ENCODE measurements around the gene GJB6.

DNA sequence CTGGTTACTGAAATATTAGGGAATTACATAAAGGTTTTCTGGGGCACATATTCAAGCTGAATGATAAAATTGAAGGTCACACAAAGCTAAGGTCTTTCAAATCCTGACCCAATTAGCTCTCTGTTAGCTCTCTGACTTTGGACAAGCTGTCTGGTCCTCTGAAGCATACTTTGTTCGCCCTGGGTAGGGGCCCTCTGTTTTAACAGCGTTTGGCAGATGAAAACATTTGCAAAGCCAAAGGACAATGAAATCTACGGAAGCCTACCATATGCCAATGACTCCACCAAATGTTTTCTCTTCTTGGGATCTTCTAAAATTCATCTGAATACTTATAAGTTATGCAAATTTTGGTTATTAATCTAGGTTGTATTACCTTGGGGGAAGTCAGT is 56.7 kb downstream of the GJB6 start:
- TF ChIP-seq, protein P1, sequence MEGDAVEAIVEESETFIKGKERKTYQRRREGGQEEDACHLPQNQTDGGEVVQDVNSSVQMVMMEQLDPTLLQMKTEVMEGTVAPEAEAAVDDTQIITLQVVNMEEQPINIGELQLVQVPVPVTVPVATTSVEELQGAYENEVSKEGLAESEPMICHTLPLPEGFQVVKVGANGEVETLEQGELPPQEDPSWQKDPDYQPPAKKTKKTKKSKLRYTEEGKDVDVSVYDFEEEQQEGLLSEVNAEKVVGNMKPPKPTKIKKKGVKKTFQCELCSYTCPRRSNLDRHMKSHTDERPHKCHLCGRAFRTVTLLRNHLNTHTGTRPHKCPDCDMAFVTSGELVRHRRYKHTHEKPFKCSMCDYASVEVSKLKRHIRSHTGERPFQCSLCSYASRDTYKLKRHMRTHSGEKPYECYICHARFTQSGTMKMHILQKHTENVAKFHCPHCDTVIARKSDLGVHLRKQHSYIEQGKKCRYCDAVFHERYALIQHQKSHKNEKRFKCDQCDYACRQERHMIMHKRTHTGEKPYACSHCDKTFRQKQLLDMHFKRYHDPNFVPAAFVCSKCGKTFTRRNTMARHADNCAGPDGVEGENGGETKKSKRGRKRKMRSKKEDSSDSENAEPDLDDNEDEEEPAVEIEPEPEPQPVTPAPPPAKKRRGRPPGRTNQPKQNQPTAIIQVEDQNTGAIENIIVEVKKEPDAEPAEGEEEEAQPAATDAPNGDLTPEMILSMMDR (IDR thresholded peaks at IDR 0.05; ENCODE audit: poor library complexity, severe bottlenecking): no peak
- TF ChIP-seq EP300 (conservative IDR thresholded peaks at IDR 0.05; ENCODE audit: poor library complexity, severe bottlenecking): no peak
- no peak for TF ChIP-seq TAF1 (IDR thresholded peaks at IDR 0.05; ENCODE audit: low read depth)
- TF ChIP-seq, protein P2, sequence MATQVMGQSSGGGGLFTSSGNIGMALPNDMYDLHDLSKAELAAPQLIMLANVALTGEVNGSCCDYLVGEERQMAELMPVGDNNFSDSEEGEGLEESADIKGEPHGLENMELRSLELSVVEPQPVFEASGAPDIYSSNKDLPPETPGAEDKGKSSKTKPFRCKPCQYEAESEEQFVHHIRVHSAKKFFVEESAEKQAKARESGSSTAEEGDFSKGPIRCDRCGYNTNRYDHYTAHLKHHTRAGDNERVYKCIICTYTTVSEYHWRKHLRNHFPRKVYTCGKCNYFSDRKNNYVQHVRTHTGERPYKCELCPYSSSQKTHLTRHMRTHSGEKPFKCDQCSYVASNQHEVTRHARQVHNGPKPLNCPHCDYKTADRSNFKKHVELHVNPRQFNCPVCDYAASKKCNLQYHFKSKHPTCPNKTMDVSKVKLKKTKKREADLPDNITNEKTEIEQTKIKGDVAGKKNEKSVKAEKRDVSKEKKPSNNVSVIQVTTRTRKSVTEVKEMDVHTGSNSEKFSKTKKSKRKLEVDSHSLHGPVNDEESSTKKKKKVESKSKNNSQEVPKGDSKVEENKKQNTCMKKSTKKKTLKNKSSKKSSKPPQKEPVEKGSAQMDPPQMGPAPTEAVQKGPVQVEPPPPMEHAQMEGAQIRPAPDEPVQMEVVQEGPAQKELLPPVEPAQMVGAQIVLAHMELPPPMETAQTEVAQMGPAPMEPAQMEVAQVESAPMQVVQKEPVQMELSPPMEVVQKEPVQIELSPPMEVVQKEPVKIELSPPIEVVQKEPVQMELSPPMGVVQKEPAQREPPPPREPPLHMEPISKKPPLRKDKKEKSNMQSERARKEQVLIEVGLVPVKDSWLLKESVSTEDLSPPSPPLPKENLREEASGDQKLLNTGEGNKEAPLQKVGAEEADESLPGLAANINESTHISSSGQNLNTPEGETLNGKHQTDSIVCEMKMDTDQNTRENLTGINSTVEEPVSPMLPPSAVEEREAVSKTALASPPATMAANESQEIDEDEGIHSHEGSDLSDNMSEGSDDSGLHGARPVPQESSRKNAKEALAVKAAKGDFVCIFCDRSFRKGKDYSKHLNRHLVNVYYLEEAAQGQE (IDR thresholded peaks at IDR 0.05; ENCODE audit: borderline replicate concordance): no peak

Data from neural cell (in vitro differentiated cells).